ENCODE results near the gene SAXO1. TPM values are rescaled to one million over a fixed set of nuclear protein-coding genes. Genes with fewer than 3 reads are reported as not detected.

Gene SAXO1
- total RNA-seq, 1 experiment from 2014 or later = not detected

DNA sequence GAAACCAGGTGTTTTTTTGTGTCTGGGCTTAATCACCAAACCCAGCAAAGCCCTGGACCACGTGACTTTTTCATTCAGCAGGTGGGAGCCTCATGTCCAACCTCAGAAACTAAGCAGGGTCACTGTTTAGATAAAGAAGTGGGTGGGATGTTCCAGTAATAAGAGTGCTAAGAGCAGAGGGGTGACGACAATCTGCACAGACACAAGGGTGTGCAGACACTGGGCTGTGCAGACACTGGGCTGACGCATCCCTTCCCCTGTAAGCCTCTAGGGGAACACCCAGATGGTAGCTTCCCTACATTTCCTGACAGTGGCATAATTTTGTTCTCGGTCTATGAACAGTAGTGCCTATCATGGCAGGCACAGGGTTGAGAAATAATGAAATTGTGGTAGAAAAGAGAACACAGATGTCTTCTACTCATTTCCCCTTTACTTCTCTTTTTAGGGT is 85.1 kb downstream of the SAXO1 start:
- Histone ChIP-seq H3K27ac (ENCODE audit: low read depth, low read length) (no peak overlapping the region), H2AFZ (ENCODE audit: low read depth, low read length, poor library complexity, severe bottlenecking) (no peak overlapping the region), H3K9me2 (ENCODE audit: insufficient read depth) (no peaks in the 10 kb centered on the region), H3K9me3 (ENCODE audit: control insufficient read depth in 1 of 2, insufficient read depth in 1 of 2, low read depth in 1 of 2, low read length in 2 of 2) (no peaks in the 10 kb centered on the region), H3K27me3 (ENCODE audit: insufficient read depth, low read length) (peaks cover 40% of the 10 kb centered on the region), H3K4me3 (replicated peaks in 1 of 2; ENCODE audit: low read depth in 1 of 2, low read length in 2 of 2) (no peak overlapping the region), H3K4me1 (ENCODE audit: control insufficient read depth in 1 of 2, insufficient read depth in 2 of 2, low read length in 2 of 2) (no peaks in the 10 kb centered on the region), H3K9ac (ENCODE audit: low read length) (no peak overlapping the region), H3K4me2 (ENCODE audit: low read length) (no peak overlapping the region), H3K79me2 (ENCODE audit: insufficient read depth, low read length) (no peaks in the 10 kb centered on the region), H4K20me1 (ENCODE audit: insufficient read depth) (no peaks in the 10 kb centered on the region), H3K36me3 (ENCODE audit: control insufficient read depth in 1 of 2, insufficient read depth in 2 of 2, low read length in 2 of 2) (no peaks in the 10 kb centered on the region)
- TF ChIP-seq, protein P1, sequence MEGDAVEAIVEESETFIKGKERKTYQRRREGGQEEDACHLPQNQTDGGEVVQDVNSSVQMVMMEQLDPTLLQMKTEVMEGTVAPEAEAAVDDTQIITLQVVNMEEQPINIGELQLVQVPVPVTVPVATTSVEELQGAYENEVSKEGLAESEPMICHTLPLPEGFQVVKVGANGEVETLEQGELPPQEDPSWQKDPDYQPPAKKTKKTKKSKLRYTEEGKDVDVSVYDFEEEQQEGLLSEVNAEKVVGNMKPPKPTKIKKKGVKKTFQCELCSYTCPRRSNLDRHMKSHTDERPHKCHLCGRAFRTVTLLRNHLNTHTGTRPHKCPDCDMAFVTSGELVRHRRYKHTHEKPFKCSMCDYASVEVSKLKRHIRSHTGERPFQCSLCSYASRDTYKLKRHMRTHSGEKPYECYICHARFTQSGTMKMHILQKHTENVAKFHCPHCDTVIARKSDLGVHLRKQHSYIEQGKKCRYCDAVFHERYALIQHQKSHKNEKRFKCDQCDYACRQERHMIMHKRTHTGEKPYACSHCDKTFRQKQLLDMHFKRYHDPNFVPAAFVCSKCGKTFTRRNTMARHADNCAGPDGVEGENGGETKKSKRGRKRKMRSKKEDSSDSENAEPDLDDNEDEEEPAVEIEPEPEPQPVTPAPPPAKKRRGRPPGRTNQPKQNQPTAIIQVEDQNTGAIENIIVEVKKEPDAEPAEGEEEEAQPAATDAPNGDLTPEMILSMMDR (IDR thresholded peaks at IDR 0.05 in 2 of 3, conservative IDR thresholded peaks at IDR 0.05 in 1 of 3; ENCODE audit: borderline replicate concordance in 1 of 3, insufficient read depth in 1 of 3, low read depth in 2 of 3, low read length in 2 of 3) = 0 out of 6 replicates have a peak, but pooled peaks of 1 of the 3 experiments have one; percentile 2
- no peak for TF ChIP-seq RAD21 (IDR thresholded peaks at IDR 0.05; ENCODE audit: low read depth)
- BruUV-seq (replicated peaks) = no TSS peak
- ChIA-PET POLR2A (no interaction called here), RAD21 (ENCODE audit: low non-redundant PET in 1 of 2, low total read pairs in 2 of 2, uncharacterized antibody in 2 of 2, unreplicated experiment in 2 of 2) (no interaction called here), CTCF (no interaction called here)
- intact Hi-C loops (cut with micrococcal nuclease) = no loop called here
- ATAC-seq (peak; percentile 60; the same call in 1 of the 2 replicates), DNase-seq (ENCODE audit: low read depth, low spot score) (no peak)

DNA sequence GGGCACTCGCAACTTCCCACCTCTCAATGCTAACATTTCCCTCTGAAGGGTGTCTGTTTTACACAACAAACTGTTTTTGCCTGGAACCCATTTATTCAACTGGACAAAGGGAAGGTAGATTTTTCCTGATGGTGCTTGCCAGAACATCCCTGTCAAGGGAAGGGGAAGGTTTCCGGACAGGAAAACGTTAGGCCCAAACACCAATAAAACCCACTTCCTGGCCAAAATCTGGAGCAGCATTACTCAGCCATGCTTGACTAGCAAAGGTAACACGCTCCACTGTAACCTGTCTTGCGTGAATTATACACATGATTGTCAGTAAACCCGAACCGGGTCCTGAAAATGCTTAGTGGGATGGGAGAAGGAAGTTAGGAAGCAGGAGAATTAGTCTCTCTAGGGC is 90.2 kb downstream of the SAXO1 start:
- Histone ChIP-seq H3K27ac (ENCODE audit: low read depth, low read length) (no peak overlapping the region), H2AFZ (ENCODE audit: low read depth, low read length, poor library complexity, severe bottlenecking) (no peak overlapping the region), H3K4me2 (ENCODE audit: low read length) (no peak overlapping the region), H3K9me2 (ENCODE audit: insufficient read depth) (no peaks in the 10 kb centered on the region), H3K27me3 (ENCODE audit: insufficient read depth, low read length) (peaks cover 45% of the 10 kb centered on the region), H3K4me1 (ENCODE audit: control insufficient read depth in 1 of 2, insufficient read depth in 2 of 2, low read length in 2 of 2) (no peaks in the 10 kb centered on the region), H3K79me2 (ENCODE audit: insufficient read depth, low read length) (no peaks in the 10 kb centered on the region), H4K20me1 (ENCODE audit: insufficient read depth) (no peaks in the 10 kb centered on the region), H3K36me3 (ENCODE audit: control insufficient read depth in 1 of 2, insufficient read depth in 2 of 2, low read length in 2 of 2) (no peaks in the 10 kb centered on the region), H3K4me3 (replicated peaks in 1 of 2; ENCODE audit: low read depth in 1 of 2, low read length in 2 of 2) (no peak overlapping the region), H3K9ac (ENCODE audit: low read length) (no peak overlapping the region), H3K9me3 (ENCODE audit: control insufficient read depth in 1 of 2, insufficient read depth in 1 of 2, low read depth in 1 of 2, low read length in 2 of 2) (no peaks in the 10 kb centered on the region)
- no TSS peak for BruUV-seq (replicated peaks)
- DNase-seq (ENCODE audit: low read depth, low spot score) = no peak
- no peak for ATAC-seq
- intact Hi-C loops (cut with micrococcal nuclease) = no loop called here
- RAD21 ChIA-PET (ENCODE audit: low non-redundant PET in 1 of 2, low total read pairs in 2 of 2, uncharacterized antibody in 2 of 2, unreplicated experiment in 2 of 2) = no interaction called here
- CTCF ChIA-PET = no interaction called here
- no peak for TF ChIP-seq EZH2phosphoT487 (IDR thresholded peaks at IDR 0.05; ENCODE audit: borderline replicate concordance)
- POLR2A ChIA-PET = no interaction called here

Data from HCT116 (cell line).